NB4 (cell line): Measurements from ENCODE around the gene NRM.
A peak's percentile ranks its signal among the peaks of the same experiment; 100 is the strongest.
"Not testable (repeated sequence)": the region's sequence is repeated elsewhere in the genome, so short reads cannot be mapped to it uniquely, and the experiment has no call there.

ENCODE experiments used
- DNase-seq: peaks from one replicate; pipeline ENCODE4 v3.0.0; 2010; ENCODE audit warnings: low read depth
- H3K4me3 ChIP-seq: one replicate; pipeline ENCODE4 v1.5.1; 2011; ENCODE audit warnings: mild to moderate bottlenecking, low read depth, low read length, moderate library complexity
- CTCF ChIP-seq: IDR thresholded peaks from one replicate; pipeline ENCODE4 v1.5.1; 2012; ENCODE audit warnings: low read depth, low read length
- MYC ChIP-seq: IDR thresholded peaks from 2 replicates; pipeline ENCODE4 v1.6.1; 2011; ENCODE audit warnings: low read depth, low read length
- POLR2A ChIP-seq: IDR thresholded peaks from 2 replicates; pipeline ENCODE4 v1.6.1; 2011; ENCODE audit warnings: mild to moderate bottlenecking; ENCODE audit not compliant: insufficient read length; ENCODE audit errors: extremely low read depth
- TF ChIP-seq, protein P1 (sequence below): IDR thresholded peaks from 2 replicates; pipeline ENCODE4 v1.6.1; 2011; ENCODE audit warnings: low read depth, low read length

The NRM gene

DNA sequence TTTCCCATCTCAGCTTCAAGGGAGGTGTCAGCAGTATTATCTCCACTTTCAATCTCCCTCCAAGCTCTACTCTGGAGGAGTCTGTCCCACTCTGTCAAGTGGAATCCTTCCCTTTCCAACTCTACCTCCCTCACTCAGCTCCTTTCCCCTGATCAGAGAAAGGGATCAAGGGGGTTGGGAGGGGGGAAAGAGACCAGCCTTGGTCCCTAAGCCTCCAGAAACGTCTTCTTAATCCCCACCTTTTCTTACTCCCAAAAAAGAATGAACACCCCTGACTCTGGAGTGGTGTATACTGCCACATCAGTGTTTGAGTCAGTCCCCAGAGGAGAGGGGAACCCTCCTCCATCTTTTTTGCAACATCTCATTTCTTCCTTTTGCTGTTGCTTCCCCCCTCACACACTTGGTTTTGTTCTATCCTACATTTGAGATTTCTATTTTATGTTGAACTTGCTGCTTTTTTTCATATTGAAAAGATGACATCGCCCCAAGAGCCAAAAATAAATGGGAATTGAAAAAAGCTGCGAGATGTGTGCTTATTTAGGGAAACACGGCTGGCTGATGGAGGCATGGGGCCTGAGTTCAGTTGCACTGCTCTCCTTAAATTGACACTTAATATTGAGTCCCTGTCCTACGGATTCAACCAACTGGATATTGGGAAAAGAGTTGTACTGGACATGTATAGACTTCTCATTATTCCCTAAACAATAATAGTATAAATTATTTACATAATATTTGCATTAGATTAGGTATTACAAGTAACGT is 34.3 kb upstream of the NRM start:
- DNase-seq = peak; percentile 43
- peak; percentile 15 for TF ChIP-seq POLR2A
- TF ChIP-seq, protein P1, sequence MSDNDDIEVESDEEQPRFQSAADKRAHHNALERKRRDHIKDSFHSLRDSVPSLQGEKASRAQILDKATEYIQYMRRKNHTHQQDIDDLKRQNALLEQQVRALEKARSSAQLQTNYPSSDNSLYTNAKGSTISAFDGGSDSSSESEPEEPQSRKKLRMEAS = no peak
- peak overlapping the region; percentile 17 for H3K4me3 ChIP-seq

- peak overlapping the region; percentile 37 for H3K4me3 ChIP-seq
- DNase-seq = not testable (repeated sequence)
Measured at GRCh38 chr6:30723843-30724741, 33.3 kb upstream of the NRM start.

GRCh38 chr6:30723159-30723842 is 32.5 kb upstream of the NRM start:
- peak overlapping the region; percentile 94 for H3K4me3 ChIP-seq
- DNase-seq = not testable (repeated sequence)

- peak; percentile 84 for DNase-seq
- H3K4me3 ChIP-seq = peak overlapping the region; percentile 94
- no peak for TF ChIP-seq MYC
- TF ChIP-seq POLR2A = no peak
- TF ChIP-seq, protein P1 = no peak
- TF ChIP-seq CTCF = peak; percentile 89
Measured at GRCh38 chr6:30722280-30723112, 31.7 kb upstream of the NRM start.

- peak; percentile 66 for DNase-seq
- peak overlapping the region; percentile 94 for H3K4me3 ChIP-seq
Measured at GRCh38 chr6:30722025-30722279, 31.2 kb upstream of the NRM start.

DNA sequence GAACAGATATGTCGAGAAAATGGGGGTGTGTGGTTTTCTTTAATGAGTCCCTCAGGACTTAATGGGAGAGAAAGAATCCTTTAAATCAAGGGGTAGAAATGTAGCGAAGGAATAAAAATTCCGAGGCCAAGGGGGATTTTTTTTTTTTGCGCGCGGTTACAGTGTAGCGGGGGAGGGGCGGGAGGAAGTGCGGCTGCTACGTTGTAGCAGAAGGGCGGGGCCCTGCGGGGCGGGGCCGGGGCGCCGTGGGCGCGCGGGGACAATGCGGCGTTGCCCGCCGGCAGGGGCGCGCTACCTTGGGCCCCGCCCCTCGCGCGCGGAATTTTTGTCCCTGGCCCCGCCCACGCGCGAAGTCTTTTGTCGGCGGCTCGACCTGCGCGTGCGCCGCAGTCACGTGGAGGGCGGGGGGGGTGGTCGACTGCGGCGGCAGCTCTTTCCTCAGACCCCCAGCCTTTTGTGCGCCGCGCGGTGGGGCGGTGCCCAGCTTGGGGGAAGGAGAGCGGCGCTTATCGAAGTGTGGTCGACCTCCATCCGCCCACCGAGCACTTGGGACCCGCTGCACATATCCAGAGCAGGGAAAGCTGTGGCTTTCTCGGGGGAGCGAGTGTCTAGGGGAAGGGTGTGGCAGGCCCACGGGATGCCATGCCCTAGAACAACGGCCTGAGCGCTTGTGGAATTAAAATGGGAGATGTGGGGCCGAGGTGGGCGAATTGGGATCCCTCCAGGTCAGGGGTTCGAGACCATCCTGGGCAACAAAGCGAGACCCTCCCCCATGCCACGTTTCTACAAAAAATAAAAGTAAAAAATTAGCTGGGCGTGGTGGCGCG is 30.6 kb upstream of the NRM start:
- DNase-seq = peak; percentile 91
- peak overlapping the region; percentile 100 for H3K4me3 ChIP-seq
- TF ChIP-seq POLR2A = peak; percentile 37
- TF ChIP-seq CTCF = peak; percentile 15
- TF ChIP-seq MYC = no peak; the same call in 1 of the 2 replicates
- TF ChIP-seq, protein P1 = peak; percentile 79

GRCh38 chr6:30720738-30721197 is 30.0 kb upstream of the NRM start:
- peak overlapping the region; percentile 100 for H3K4me3 ChIP-seq
- peak; percentile 90 for DNase-seq
- TF ChIP-seq, protein P1 = no peak
- TF ChIP-seq MYC = peak; percentile 60
- no peak for TF ChIP-seq POLR2A
- TF ChIP-seq CTCF = no peak
